ENCODE results near the gene KRTAP5-6.

DNA sequence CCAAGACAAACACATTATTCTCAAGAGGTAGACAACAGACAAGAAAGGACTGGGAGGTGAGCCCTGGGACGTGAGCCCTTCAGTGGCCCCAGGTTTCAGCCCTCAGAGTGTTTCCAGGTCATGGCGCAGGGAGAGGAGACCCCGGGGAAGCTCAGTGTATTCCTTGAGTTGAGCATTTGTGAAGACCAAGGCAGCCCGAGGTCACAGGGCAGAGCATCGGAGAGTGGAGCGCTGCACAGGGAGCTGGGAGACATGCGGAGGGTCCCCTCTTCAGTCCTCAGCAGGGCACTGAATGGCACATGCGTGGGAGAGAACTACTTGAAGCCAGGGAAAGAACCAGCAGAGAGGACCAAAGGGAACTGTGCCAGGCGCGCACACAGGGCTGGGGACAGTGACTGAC lies 11.7 kb downstream of the KRTAP5-6 start:
- TF ChIP-seq POLR2A (IDR thresholded peaks at IDR 0.05; ENCODE audit: low read length) (no peak), GATA1 (IDR thresholded peaks at IDR 0.05; ENCODE audit: low read depth, low read length) (no peak)

Data from erythroblast (primary cell).